Measurements from ENCODE around the gene KLK15.

DNA sequence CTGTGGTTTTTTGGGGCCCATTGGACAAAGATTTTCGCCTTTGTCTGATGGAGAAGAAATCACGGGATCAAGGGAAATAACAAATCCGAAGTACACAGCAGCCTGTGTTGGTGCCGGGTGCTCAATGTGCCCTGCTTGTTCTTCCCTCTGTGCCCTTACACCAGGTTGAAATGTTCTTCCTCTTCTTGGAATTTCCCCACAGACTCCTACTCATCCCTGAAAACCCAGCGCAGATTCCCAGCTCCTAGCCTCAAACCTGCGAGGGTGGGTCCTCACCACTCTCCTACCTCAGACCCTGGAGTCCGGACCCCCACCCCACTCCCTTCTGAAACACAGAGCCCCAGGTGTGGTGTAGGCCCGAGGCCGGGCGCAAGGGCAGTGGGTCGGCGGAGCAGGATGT lies 48.0 kb downstream of the KLK15 start:
- TF ChIP-seq, protein P1, sequence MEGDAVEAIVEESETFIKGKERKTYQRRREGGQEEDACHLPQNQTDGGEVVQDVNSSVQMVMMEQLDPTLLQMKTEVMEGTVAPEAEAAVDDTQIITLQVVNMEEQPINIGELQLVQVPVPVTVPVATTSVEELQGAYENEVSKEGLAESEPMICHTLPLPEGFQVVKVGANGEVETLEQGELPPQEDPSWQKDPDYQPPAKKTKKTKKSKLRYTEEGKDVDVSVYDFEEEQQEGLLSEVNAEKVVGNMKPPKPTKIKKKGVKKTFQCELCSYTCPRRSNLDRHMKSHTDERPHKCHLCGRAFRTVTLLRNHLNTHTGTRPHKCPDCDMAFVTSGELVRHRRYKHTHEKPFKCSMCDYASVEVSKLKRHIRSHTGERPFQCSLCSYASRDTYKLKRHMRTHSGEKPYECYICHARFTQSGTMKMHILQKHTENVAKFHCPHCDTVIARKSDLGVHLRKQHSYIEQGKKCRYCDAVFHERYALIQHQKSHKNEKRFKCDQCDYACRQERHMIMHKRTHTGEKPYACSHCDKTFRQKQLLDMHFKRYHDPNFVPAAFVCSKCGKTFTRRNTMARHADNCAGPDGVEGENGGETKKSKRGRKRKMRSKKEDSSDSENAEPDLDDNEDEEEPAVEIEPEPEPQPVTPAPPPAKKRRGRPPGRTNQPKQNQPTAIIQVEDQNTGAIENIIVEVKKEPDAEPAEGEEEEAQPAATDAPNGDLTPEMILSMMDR (IDR thresholded peaks at IDR 0.05): no peak
- no peak for TF ChIP-seq ZFX (IDR thresholded peaks at IDR 0.05; ENCODE audit: borderline replicate concordance)

Measured in 22Rv1 (cell line).